ENCODE data around the gene HOXB9. TPM values are rescaled to one million over a fixed set of nuclear protein-coding genes. Genes with fewer than 3 reads are reported as not detected.

The HOXB9 gene
- polyA plus RNA-seq (ENCODE audit: insufficient read length), result 0.43 TPM

- no peak for DNase-seq
These were observed at the start of gene HOXB9 for GRCh38 chr17:48626245-48627117. HOXB9 (minus strand) TSS chr17:48626358; CDS start chr17:48626269, 89 bp downstream.

DNA sequence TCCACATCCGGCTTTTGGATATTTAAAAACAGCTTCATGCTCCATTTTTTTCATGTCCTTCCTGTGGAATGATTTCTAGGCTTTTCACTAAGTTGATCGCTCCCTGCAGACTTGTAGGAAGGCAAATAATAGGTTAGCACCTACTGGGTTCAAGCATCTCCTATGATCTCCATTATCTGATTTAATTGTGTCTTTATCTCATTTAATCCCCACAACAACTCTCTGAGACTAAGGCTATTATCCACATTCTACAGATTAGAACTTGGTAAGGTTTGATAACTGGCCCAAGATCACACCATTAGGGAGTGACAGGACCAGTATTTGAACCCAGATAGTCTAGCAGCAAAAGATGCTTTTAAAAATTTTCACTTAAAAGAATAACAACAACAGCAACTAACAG, 46.2 kb upstream of the HOXB9 start:
- no peak for DNase-seq

GRCh38 chr17:48671697-48672171, 45.6 kb upstream of the HOXB9 start:
- DNase-seq, result peak; percentile 81

- DNase-seq, result no peak
These were observed 37.2 kb upstream of the HOXB9 start for GRCh38 chr17:48663134-48663924.

DNA sequence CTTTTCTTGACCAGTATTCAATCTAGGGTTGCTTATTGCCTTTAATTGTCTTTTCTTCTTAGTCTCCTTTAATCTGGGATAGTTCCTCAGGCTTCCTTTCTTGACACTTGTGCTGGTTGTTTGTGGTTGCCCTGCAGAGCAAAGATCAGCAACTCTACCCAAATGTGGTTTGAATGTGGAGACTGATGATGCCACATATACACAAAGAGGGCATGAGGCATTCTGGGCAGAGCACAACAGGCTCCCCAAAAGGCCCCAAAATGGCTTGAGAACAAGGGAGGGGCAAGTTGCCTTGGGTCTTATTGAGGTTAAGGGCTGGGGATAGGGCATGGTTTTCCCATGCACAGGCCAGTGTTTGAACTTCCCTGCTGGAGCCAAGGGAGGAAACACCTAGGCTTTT, 29.8 kb upstream of the HOXB9 start:
- DNase-seq, result no peak

DNA sequence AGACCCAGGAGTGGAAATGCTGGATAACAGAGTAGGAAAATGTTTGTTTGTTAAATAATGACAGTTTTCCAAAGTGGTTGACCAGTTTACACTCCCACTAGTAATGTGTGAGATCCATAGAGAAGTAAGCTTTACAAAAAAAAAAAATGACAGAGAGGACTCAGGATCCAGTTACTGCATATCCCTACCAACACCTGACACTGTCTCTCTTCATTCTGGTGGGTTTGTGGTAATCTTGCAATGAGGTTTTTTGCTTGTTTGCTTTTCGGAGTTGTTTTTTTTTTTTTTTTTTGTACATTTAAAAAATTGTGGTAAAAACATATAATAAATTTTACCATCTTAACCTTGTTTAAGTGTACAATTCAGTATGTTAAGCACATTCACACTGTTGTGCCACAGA, 23.6 kb upstream of the HOXB9 start:
- no peak for DNase-seq

- DNase-seq, result no peak
These were observed 21.7 kb upstream of the HOXB9 start for GRCh38 chr17:48647963-48648245.

- DNase-seq, result no peak
These were observed 21.2 kb upstream of the HOXB9 start for GRCh38 chr17:48647103-48647962.

GRCh38 chr17:48646183-48647102, 20.3 kb upstream of the HOXB9 start:
- no peak for DNase-seq

DNA sequence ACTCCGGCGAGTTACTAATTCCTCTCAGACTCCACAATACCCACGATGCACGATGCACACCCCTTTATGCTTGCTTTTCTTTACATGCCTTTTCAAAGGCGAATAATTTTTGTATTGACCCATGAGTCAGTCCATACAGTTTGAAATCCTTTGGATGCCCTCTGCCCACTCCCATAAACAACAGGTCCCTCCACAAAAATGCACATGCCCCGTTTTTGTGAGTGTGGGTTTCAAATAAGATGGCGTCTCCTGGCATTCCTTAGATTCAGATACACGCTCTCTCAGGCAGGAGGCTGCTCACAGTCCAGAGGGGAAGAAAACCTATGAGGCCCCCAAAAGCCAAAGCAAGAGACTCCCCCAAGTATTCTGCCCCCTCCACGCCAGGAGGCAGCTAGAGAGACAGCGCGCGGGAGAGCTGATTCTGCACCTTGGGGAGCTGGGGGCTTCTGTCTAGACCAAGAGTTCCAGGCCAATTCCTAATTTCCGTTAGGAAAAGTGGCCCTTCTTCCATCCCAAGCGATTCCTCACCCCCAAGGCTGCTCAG, 19.6 kb upstream of the HOXB9 start:
- DNase-seq, result no peak

GRCh38 chr17:48644910-48645557, 18.9 kb upstream of the HOXB9 start:
- DNase-seq, result no peak

GRCh38 chr17:48644159-48644558, 18.0 kb upstream of the HOXB9 start:
- DNase-seq, result no peak

DNA sequence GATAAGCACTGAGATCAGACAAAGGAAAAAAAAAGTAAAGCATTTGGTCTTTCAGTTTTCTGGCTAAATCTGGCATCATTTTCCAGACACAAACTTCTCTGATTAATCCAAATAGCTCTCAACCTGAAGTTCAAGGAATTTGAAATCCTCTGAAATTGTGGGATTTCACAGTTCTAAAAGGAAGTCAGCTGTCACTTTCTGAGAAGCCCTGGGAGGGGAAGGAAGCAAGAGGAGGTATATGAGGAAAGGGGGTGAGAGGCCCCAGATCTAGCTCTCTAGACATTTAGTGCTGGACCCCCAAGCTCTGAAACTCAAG, 17.5 kb upstream of the HOXB9 start:
- DNase-seq, result no peak

- no peak for DNase-seq
These were observed 16.9 kb upstream of the HOXB9 start for GRCh38 chr17:48642843-48643696.

DNA sequence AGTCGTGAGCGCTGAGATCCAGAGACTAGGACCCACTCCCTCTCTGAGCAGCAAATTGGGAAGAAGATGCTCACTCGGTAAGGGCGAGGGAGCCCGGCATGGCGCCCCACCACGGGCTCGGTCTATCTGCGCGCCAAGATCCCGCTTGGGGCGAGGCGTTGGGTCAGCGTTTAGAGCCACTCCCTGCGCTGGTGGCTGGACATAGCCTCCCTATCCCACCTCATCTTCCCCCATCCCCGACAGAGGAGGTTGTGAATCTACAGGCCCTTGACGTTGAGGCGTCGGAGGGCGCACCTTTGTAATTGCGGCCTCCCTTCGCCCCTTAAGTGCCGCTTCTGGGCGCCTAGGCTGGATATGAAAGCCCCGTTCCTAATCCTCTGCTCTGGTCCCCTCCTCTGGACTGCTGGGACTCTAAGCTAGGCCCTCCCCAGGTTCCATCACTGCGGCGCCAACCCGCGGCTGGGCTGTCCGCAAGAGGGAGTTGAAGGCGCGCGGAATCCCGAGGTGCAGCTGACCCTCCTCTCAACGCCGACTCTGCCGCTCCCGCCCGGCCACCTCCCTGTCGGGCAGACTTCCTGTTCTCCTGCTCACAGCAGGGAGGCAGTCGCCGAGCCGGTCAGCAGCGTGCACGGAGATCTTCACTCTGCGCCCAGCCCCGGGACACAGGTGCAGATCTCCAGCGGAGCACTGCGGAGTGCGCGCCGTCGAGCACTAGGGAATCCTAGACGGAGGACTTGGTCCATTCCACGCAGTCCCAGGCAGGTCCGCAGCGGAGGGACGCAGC, 16.1 kb upstream of the HOXB9 start:
- no peak for DNase-seq

- no peak for DNase-seq
These were observed 15.4 kb upstream of the HOXB9 start for GRCh38 chr17:48641541-48642058.

GRCh38 chr17:48640858-48641180, 14.7 kb upstream of the HOXB9 start:
- no peak for DNase-seq

- DNase-seq, result no peak
These were observed 14.1 kb upstream of the HOXB9 start for GRCh38 chr17:48639982-48640857.

Data from hindlimb muscle (tissue), 1 donor.